OCI-LY3 (cell line): ENCODE results near the gene FLOT2.

ENCODE experiments used
- H2AFZ ChIP-seq: fragments of 200-600, 300-600 bp; shearing (Covaris generic); 2 replicates; pipeline ENCODE4 v1.6.0; 2014; ENCODE audit warnings: antibody characterized with exemption, low read depth, low read length
- H3K27ac ChIP-seq: fragments of 200-600, 300-600 bp; sonication (generic); 2 replicates; pipeline ENCODE4 v1.5.1; 2014; ENCODE audit warnings: mild to moderate bottlenecking, low read length, moderate library complexity, mixed read lengths
- H3K27me3 ChIP-seq: fragments of 200-600, 300-600 bp; sonication (generic); 2 replicates; pipeline ENCODE4 v1.6.1; 2014; ENCODE audit warnings: low read depth, low read length, mixed read lengths
- H3K36me3 ChIP-seq: fragments of 200-600, 300-600 bp; sonication (generic); replicated peaks from 2 replicates; pipeline ENCODE3; 2014; ENCODE audit warnings: low read depth, low read length, mixed read lengths
- H3K4me1 ChIP-seq: fragments of 300-600, 200-600 bp; sonication (generic); 2 replicates; pipeline ENCODE4 v1.6.1; 2014; ENCODE audit warnings: low read length, mixed read lengths
- H3K4me2 ChIP-seq: fragments of 200-600, 300-600 bp; sonication (generic); 2 replicates; pipeline ENCODE4 v1.6.1; 2014; ENCODE audit warnings: low read length, mixed read lengths
- H3K4me3 ChIP-seq: fragments of 300-600, 200-600 bp; sonication (generic); 2 replicates; pipeline ENCODE4 v1.5.1; 2014; ENCODE audit warnings: antibody characterized with exemption, mild to moderate bottlenecking, low read length, moderate library complexity
- H3K79me2 ChIP-seq: fragments of 300-600, 200-600 bp; shearing (Covaris generic); 2 replicates; pipeline ENCODE4 v1.6.1; 2014; ENCODE audit warnings: mild to moderate bottlenecking, low read length, mixed read lengths
- H3K9ac ChIP-seq: fragments of 300-600, 200-600 bp; shearing (Covaris generic); 2 replicates; pipeline ENCODE4 v1.6.0; 2014; ENCODE audit warnings: mild to moderate bottlenecking, low read length, moderate library complexity
- H3K9me3 ChIP-seq: fragments of 200-600, 300-600 bp; shearing (Covaris generic); 2 replicates; pipeline ENCODE4 v1.6.1; 2014; ENCODE audit warnings: low read length, mixed read lengths; ENCODE audit not compliant: insufficient read depth
- H4K20me1 ChIP-seq: fragments of 200-600, 300-600 bp; sonication (generic); 2 replicates; pipeline ENCODE4 v1.6.1; 2016; ENCODE audit warnings: low read length, mixed read lengths; ENCODE audit not compliant: insufficient read depth
- EZH2phosphoT487 ChIP-seq: fragments of 200-600 bp; shearing (Covaris generic); IDR thresholded peaks from 2 replicates; pipeline ENCODE4 v1.6.1; 2018; ENCODE audit warnings: antibody characterized with exemption, mixed run types, low read depth
- TF ChIP-seq, protein P1 (sequence below): fragments of 200-600, 300-600 bp; sonication (generic); IDR thresholded peaks from 2 replicates; pipeline ENCODE4 v1.5.1; 2014; ENCODE audit warnings: antibody characterized with exemption, low read length, low read depth

The FLOT2 gene

DNA sequence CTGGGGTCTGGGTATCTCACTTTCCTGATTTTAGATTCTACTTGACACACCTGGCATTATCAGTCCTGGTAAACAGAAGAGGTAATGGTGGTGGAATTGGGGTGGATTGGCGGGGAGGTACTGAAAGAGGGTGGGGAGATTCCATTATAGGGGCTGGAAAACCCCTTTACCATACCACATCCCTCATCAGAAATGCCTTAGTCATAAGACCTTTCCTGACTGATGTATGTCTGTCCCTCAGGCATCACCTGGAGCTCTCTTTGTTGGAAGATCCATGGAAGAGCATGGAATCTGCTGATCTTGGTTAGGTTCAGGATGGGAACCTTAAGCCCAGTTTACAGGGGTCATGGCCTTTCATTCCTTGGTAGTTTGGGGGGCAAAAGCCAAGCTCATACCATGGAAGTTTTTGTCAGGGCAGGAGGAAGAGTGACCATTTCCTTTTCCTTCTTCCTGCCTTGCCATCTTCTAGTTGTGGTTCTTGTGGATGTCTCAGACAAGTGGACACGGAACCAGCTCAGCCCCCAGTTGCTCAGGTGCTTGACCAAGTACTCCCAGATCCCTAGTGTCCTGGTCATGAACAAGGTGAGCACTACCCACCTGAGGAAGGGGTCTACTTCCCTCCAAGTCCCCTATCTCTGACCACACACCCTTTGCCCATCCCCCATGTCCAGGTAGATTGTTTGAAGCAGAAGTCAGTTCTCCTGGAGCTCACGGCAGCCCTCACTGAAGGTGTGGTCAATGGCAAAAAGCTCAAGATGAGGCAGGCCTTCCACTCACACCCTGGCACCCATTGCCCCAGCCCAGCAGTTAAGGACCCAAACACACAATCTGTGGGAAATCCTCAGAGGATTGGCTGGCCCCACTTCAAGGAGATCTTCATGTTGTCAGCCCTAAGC, 39.4 kb downstream of the FLOT2 start:
- Histone ChIP-seq H2AFZ (no peak overlapping the region), H3K4me1 (peaks cover 20% of the 10 kb centered on the region), H3K27ac (peak overlapping the region; percentile 35; the same call in 1 of the 2 replicates), H4K20me1 (no peaks in the 10 kb centered on the region), H3K9ac (no peak overlapping the region), H3K9me3 (no peaks in the 10 kb centered on the region), H3K4me3 (no peak overlapping the region), H3K4me2 (0 out of 2 replicates have a peak overlapping the region, but pooled peaks have one; percentile 24), H3K36me3 (peaks cover 19% of the 10 kb centered on the region), H3K27me3 (no peaks in the 10 kb centered on the region), H3K79me2 (peaks cover 18% of the 10 kb centered on the region)
- TF ChIP-seq, protein P1, sequence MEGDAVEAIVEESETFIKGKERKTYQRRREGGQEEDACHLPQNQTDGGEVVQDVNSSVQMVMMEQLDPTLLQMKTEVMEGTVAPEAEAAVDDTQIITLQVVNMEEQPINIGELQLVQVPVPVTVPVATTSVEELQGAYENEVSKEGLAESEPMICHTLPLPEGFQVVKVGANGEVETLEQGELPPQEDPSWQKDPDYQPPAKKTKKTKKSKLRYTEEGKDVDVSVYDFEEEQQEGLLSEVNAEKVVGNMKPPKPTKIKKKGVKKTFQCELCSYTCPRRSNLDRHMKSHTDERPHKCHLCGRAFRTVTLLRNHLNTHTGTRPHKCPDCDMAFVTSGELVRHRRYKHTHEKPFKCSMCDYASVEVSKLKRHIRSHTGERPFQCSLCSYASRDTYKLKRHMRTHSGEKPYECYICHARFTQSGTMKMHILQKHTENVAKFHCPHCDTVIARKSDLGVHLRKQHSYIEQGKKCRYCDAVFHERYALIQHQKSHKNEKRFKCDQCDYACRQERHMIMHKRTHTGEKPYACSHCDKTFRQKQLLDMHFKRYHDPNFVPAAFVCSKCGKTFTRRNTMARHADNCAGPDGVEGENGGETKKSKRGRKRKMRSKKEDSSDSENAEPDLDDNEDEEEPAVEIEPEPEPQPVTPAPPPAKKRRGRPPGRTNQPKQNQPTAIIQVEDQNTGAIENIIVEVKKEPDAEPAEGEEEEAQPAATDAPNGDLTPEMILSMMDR, result no peak
- TF ChIP-seq EZH2phosphoT487, result no peak

DNA sequence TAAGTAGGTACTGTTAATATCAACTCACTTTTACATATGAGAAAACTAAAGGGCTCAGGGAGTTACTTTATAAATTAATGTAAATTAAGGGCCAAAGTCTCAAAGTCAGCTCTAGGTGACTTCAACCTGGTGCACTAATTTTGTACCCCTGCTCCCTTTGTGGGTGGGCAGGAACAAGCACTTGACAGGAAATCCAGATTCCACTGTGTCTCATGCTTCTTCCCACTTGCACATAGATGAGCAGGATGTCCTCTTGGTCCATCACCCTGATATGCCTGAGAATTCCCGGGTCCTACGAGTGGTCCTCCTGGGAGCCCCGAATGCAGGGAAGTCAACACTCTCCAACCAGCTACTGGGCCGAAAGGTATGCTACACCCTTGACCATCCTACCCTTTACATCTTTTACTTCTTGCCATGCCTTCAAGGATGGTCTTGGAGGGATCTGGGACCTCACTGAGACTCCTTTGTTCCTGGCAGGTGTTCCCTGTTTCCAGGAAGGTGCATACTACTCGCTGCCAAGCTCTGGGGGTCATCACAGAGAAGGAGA, 41.4 kb downstream of the FLOT2 start:
- no peak overlapping the region for H3K9ac ChIP-seq
- H3K27me3 ChIP-seq, result no peaks in the 10 kb centered on the region
- peaks cover 19% of the 10 kb centered on the region for H3K36me3 ChIP-seq

DNA sequence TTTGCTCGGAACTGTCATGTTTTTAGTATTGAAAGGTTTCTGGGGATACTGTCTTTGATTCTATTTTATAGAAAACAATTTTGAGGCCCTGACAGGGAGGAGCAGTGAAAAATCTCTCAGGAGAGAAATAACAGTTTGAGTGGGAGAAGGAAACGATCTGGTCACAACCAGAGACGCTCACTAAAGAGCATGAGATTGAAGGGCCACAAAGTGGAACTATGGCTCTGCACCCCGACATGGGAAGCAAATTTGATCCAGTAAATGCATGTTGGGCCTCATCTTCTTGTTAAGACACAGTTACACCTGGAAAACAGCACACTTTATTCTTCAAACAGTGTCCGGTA, 42.2 kb downstream of the FLOT2 start:
- Histone ChIP-seq H3K4me2 (peak overlapping the region; percentile 96), H3K9ac (peak overlapping the region; percentile 84), H3K4me3 (peak overlapping the region; percentile 92), H2AFZ (peak overlapping the region; percentile 98), H3K36me3 (peaks cover 15% of the 10 kb centered on the region), H3K4me1 (peaks cover 20% of the 10 kb centered on the region), H3K27ac (peak overlapping the region; percentile 49; the same call in 1 of the 2 replicates), H4K20me1 (no peaks in the 10 kb centered on the region), H3K9me3 (no peaks in the 10 kb centered on the region), H3K27me3 (no peaks in the 10 kb centered on the region), H3K79me2 (peaks cover 18% of the 10 kb centered on the region)
- TF ChIP-seq EZH2phosphoT487, result no peak
- TF ChIP-seq, protein P1, result no peak

More for the DNA sequence above, 41.4 kb downstream of the FLOT2 start:
- H3K9me3 ChIP-seq, result no peaks in the 10 kb centered on the region
- no peak overlapping the region for H3K27ac ChIP-seq
- peaks cover 18% of the 10 kb centered on the region for H3K79me2 ChIP-seq
- H3K4me1 ChIP-seq, result peaks cover 20% of the 10 kb centered on the region
- peak overlapping the region; percentile 96 for H3K4me2 ChIP-seq
- no peaks in the 10 kb centered on the region for H4K20me1 ChIP-seq
- peak overlapping the region; percentile 92 for H3K4me3 ChIP-seq
- no peak for TF ChIP-seq EZH2phosphoT487
- TF ChIP-seq, protein P1, result no peak
- no peak overlapping the region for H2AFZ ChIP-seq
